Erythroblast (primary cell): Measurements from ENCODE around the gene PFN4.

Experiments used
- GATA1 ChIP-seq: IDR thresholded peaks from 2 replicates; pipeline ENCODE4 v1.6.1; 2011; ENCODE audit warnings: low read depth, mild to moderate bottlenecking, control low read depth, low read length, moderate library complexity
- POLR2A ChIP-seq: IDR thresholded peaks from 2 replicates; pipeline ENCODE4 v1.6.1; 2011; ENCODE audit warnings: mild to moderate bottlenecking, low read length

- TF ChIP-seq POLR2A (peak; percentile 50), GATA1 (no peak)
Measured at GRCh38 chr2:24123195-24123921, at the start of gene PFN4, which contains the start of gene FAM228B.
